CD4-positive, alpha-beta T cell (primary cell): ENCODE data around the gene ASXL3. TPM values are rescaled to one million over a fixed set of nuclear protein-coding genes. Genes with fewer than 3 reads are reported as not detected.
A peak's percentile ranks its signal among the peaks of the same experiment; 100 is the strongest.

Experiments
- ATAC-seq: fragments of 200-7000 bp; cut with Tn5 transposase; one replicate; pipeline ENCODE4 v1.10.0; 2022; ENCODE audit warnings: mild to moderate bottlenecking; ENCODE audit not compliant: poor library complexity
- CTCF ChIA-PET: fragments of 350-600 bp; sonication (Branson Sonifier 250); formaldehyde crosslinking; loops from one replicate; lab custom pipeline; 2021; ENCODE audit warnings: antibody characterized with exemption, inconsistent platforms; lab: Charles Lee
- POLR2A ChIA-PET: fragments of 350-600 bp; sonication (Branson Sonifier 250); formaldehyde crosslinking; loops from one replicate; lab custom pipeline; 2021; ENCODE audit warnings: antibody characterized with exemption, inconsistent platforms; lab: Charles Lee
- DNase-seq, 14 experiments: peaks; one replicate each; pipeline ENCODE4 v3.0.0-alpha.2; 2013 to 2020; ENCODE audit warnings: mixed read lengths in 2 of 14
- H3K27ac ChIP-seq, 2 donors: one replicate each; pipeline versions ENCODE4 v1.5.1 to v1.7.0; 2013; ENCODE audit warnings: low read length in 2 of 2, low read depth in 1 of 2, mild to moderate bottlenecking in 1 of 2
- H3K27me3 ChIP-seq, 2 experiments: 1 replicate in 1 of 2; 2 replicates in 1 of 2; pipeline versions ENCODE4 v1.6.1 to v1.7.0; 2013; ENCODE audit warnings: low read length in 2 of 2, control low read depth in 1 of 2, mild to moderate bottlenecking in 1 of 2, moderate library complexity in 1 of 2; ENCODE audit not compliant: insufficient read depth in 2 of 2, control insufficient read depth in 1 of 2
- H3K36me3 ChIP-seq: one replicate; pipeline ENCODE4 v1.6.1; 2013; ENCODE audit warnings: low read length, control low read depth; ENCODE audit not compliant: insufficient read depth
- H3K4me1 ChIP-seq: one replicate; pipeline ENCODE4 v1.6.1; 2013; ENCODE audit warnings: low read length, control low read depth; ENCODE audit not compliant: insufficient read depth
- H3K4me3 ChIP-seq: one replicate; pipeline ENCODE4 v1.5.1; 2013; ENCODE audit warnings: mild to moderate bottlenecking, low read length, moderate library complexity
- H3K9me3 ChIP-seq, 2 experiments: 1 replicate in 1 of 2; 2 replicates in 1 of 2; pipeline versions ENCODE4 v1.6.1 to v1.7.0; 2013; ENCODE audit warnings: low read length in 2 of 2, mild to moderate bottlenecking in 2 of 2, control low read depth in 1 of 2, moderate library complexity in 1 of 2; ENCODE audit not compliant: control insufficient read depth in 1 of 2, insufficient read depth in 1 of 2
- H3K27ac Mint-ChIP-seq: one replicate; pipeline ENCODE4 v1.8.0; 2020; ENCODE audit warnings: mixed read lengths
- H3K27me3 Mint-ChIP-seq: one replicate; pipeline ENCODE4 v1.8.0; 2021; ENCODE audit warnings: mixed read lengths
- H3K36me3 Mint-ChIP-seq: one replicate; pipeline ENCODE4 v1.8.0; 2021; ENCODE audit warnings: low read depth, mixed read lengths
- H3K4me1 Mint-ChIP-seq: one replicate; pipeline ENCODE4 v1.8.0; 2021; ENCODE audit warnings: low read depth, mixed read lengths
- H3K4me3 Mint-ChIP-seq: one replicate; pipeline ENCODE4 v1.8.0; 2020; ENCODE audit warnings: mild to moderate bottlenecking, mixed read lengths
- H3K9me3 Mint-ChIP-seq: one replicate; pipeline ENCODE4 v1.8.0; 2020; ENCODE audit warnings: mixed read lengths
- intact Hi-C, 2 experiments: fragments of 100-400 bp; cut with DNase I in 1 of 2; cut with micrococcal nuclease in 1 of 2; formaldehyde crosslinking; loops; one replicate each; pipeline versions ENCODE4 v1.15.1 to v1.9.0; 2023 to 2025; cut with DNase I, micrococcal nuclease
- polyA plus RNA-seq, 2 donors: library from polyadenylated mRNA; unstranded; fragments of 120-200 nt; gene quantifications; one replicate each; pipeline ENCODE4 v1.2.1, GENCODE V29; 2013
- total RNA-seq, 174 experiments: library from RNA in 2 of 174; stranded (reverse) in 2 of 174; gene quantifications; one replicate each; pipeline ENCODE4 v1.2.3 and lab custom pipeline; 2021 to 2026
- TF ChIP-seq, protein P1 (sequence below): fragments of 200-600 bp; IDR thresholded peaks from one replicate; pipeline ENCODE4 v1.8.0; 2022; ENCODE audit warnings: antibody characterized with exemption, mild to moderate bottlenecking

ASXL3 gene
- total RNA-seq (not detected), total RNA-seq (lab: John Stamatoyannopoulos, UW) (0 to 0.15 (median 0) reads per million in 172 experiments)
- polyA plus RNA-seq (2013, experiment 1 of 2), result not detected
- polyA plus RNA-seq (2013, experiment 2 of 2), result 0.11 TPM

DNA sequence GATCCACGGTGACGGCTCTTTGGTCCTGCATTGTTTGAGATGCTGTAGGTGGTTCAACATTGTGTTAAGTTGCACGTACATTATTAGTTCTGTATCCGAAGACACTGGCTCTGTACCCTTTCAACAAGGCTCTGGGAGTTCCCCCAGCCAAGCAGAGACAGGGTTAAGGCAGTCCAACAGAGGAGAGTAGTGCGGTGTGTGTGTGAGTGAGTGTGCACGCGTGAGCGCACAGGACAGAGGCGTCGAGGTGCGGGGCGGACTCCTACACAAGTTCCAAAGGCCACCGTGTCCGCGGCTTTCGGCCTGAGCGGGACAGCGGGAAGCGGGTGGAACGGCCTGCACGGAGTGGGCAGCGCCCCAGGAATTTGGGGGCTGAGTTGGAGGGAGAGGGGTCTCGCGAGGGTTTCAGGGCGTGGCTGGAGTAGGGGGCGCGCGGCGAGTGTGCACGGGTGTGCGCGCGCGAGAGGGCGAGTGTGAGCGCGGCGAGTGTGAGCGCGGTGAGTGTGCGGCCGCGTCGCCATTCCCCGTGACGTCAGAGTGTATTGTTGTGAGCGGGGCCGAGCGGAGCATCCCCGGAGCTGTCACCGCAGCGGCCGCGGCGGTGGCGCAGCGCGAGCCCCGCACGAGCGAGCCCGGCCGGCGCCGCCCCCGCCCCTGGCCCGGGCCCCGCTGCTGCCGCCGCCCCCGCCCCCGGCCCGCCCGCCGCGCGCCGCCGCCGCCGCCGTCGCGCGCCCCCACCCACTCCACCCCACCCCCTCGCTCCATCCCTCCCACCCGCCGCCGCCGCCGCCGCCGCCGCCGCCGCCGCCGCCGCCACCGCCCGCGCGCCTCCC is at the start of gene ASXL3:
Gene ASXL3 (plus strand): TSS at position 535 of the 833 bp plus-strand sequence. CDS start 413 bp downstream, outside the sequence.
- no peaks in the 10 kb centered on the region for H3K4me1 ChIP-seq
- no peak within 1 kb of the TSS for H3K4me3 ChIP-seq
- H3K36me3 ChIP-seq, result no peaks in the 10 kb centered on the region
- peaks cover 5% of the 10 kb centered on the region for H3K4me1 Mint-ChIP-seq
- ChIA-PET CTCF (no interaction called here), POLR2A (no interaction called here)
- TF ChIP-seq, protein P1, sequence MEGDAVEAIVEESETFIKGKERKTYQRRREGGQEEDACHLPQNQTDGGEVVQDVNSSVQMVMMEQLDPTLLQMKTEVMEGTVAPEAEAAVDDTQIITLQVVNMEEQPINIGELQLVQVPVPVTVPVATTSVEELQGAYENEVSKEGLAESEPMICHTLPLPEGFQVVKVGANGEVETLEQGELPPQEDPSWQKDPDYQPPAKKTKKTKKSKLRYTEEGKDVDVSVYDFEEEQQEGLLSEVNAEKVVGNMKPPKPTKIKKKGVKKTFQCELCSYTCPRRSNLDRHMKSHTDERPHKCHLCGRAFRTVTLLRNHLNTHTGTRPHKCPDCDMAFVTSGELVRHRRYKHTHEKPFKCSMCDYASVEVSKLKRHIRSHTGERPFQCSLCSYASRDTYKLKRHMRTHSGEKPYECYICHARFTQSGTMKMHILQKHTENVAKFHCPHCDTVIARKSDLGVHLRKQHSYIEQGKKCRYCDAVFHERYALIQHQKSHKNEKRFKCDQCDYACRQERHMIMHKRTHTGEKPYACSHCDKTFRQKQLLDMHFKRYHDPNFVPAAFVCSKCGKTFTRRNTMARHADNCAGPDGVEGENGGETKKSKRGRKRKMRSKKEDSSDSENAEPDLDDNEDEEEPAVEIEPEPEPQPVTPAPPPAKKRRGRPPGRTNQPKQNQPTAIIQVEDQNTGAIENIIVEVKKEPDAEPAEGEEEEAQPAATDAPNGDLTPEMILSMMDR, result no peak
- peaks cover 0 to 14% of the 10 kb centered on the region in 2 experiments for H3K9me3 ChIP-seq
- H3K36me3 Mint-ChIP-seq, result no peaks in the 10 kb centered on the region
- H3K27ac ChIP-seq, result no peak within 1 kb of the TSS
- DNase-seq (peak in 1 of 14 experiments; percentile 5), ATAC-seq (no peak)
- intact Hi-C loops, result no loop called here
- H3K4me3 Mint-ChIP-seq, result peak within 1 kb of the TSS; percentile 68
- no peak within 1 kb of the TSS for H3K27ac Mint-ChIP-seq
- H3K27me3 Mint-ChIP-seq, result peaks cover 33% of the 10 kb centered on the region
- peaks cover 4% of the 10 kb centered on the region for H3K9me3 Mint-ChIP-seq
- peaks cover 13 to 17% of the 10 kb centered on the region in 2 experiments for H3K27me3 ChIP-seq

DNA sequence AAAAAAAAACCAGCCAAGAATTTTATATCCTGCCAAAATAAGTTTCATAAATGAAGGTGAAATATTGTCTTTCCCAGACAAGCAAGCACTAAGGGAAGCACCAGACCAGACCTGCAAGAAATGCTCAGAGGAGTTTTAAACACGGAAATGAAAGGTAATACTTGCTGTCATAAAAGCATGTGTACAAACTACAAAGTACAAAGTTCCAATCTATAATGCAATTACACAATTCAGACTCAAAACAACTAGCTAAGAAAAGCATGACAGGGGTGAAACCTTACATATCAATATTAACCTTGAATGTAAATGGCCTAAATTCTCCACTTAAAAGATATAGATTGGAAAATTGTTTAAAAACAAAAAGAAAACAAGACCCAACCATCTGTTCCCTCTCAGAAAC is 45.0 kb upstream of the ASXL3 start:
- Mint-ChIP-seq H3K4me1 (no peaks in the 10 kb centered on the region), H3K4me3 (no peak overlapping the region), H3K27ac (no peak overlapping the region), H3K27me3 (no peaks in the 10 kb centered on the region), H3K36me3 (no peaks in the 10 kb centered on the region), H3K9me3 (peaks cover 14% of the 10 kb centered on the region)
- ChIA-PET POLR2A (no interaction called here), CTCF (no interaction called here)
- no peak for ATAC-seq
- no peak for DNase-seq
- intact Hi-C loops, result no loop called here
- TF ChIP-seq, protein P1, result no peak
- H3K4me3 ChIP-seq, result no peak overlapping the region
- H3K36me3 ChIP-seq, result no peaks in the 10 kb centered on the region
- H3K27ac ChIP-seq, result no peak overlapping the region
- H3K4me1 ChIP-seq, result no peaks in the 10 kb centered on the region
- no peaks in the 10 kb centered on the region for H3K27me3 ChIP-seq
- H3K9me3 ChIP-seq, result peaks cover 0 to 10% of the 10 kb centered on the region in 2 experiments

DNA sequence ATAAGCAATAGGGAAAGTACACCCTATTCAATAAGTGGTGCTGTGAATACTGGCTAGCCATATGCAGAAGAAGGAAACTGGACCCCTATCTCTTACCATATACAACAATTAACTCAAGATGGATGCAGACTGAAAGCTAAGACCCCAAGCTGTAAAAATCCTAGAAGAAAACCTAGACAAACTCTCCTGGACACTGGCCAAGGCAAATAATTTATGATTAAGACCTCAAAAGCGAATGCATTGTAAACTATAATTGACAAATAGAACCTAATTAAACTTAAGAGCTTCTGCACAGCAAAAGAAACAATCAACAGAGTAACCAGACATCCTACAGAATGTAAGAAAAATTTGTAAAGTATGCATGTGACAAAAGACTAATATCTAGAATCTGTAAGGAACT is 41.1 kb upstream of the ASXL3 start:
- ATAC-seq, result no peak
- no peak overlapping the region for H3K27ac ChIP-seq
- no peak for DNase-seq
- Mint-ChIP-seq H3K4me1 (no peaks in the 10 kb centered on the region), H3K36me3 (no peaks in the 10 kb centered on the region), H3K4me3 (no peak overlapping the region), H3K9me3 (peaks cover 14% of the 10 kb centered on the region), H3K27ac (no peak overlapping the region), H3K27me3 (no peaks in the 10 kb centered on the region)
- ChIA-PET CTCF (no interaction called here), POLR2A (no interaction called here)
- intact Hi-C loops, result no loop called here
- H3K9me3 ChIP-seq, result peaks cover 0 to 4% of the 10 kb centered on the region in 2 experiments
- H3K27me3 ChIP-seq, result no peaks in the 10 kb centered on the region
- TF ChIP-seq, protein P1, result no peak
- no peak overlapping the region for H3K4me3 ChIP-seq
- H3K36me3 ChIP-seq, result no peaks in the 10 kb centered on the region
- no peaks in the 10 kb centered on the region for H3K4me1 ChIP-seq
